Coronary artery (tissue), 2 donors: Measurements from ENCODE around the gene HSPA12A.

ENCODE experiments used
- DNase-seq: peaks from one replicate; pipeline ENCODE4 v3.0.0-alpha.2; 2017; ENCODE audit warnings: low spot score
- H3K27ac ChIP-seq, 2 donors: fragments of 200-600 bp; sonication (generic); one replicate each; pipeline ENCODE4 v1.5.1; 2016 to 2019
- H3K4me3 ChIP-seq: fragments of 200-600 bp; sonication (generic); 2 replicates; pipeline ENCODE4 v1.5.1; 2016; ENCODE audit warnings: mild to moderate bottlenecking, moderate library complexity
- CTCF ChIP-seq: fragments of 200-600 bp; sonication (generic); IDR thresholded peaks from one replicate; pipeline ENCODE4 v1.5.1; 2019; ENCODE audit warnings: antibody characterized with exemption

The HSPA12A gene

GRCh38 chr10:116769791-116770190 is 27.4 kb upstream of the HSPA12A start:
- DNase-seq = peak; percentile 49
- H3K27ac ChIP-seq = no peak overlapping the region
- H3K4me3 ChIP-seq = no peak overlapping the region
- TF ChIP-seq CTCF = no peak

- Histone ChIP-seq H3K4me3 (no peak overlapping the region), H3K27ac (peak overlapping the region in 1 of 2 donors; percentile 15)
- DNase-seq = peak; percentile 35
- no peak for TF ChIP-seq CTCF
Measured at GRCh38 chr10:116769368-116769767, 27.0 kb upstream of the HSPA12A start.

GRCh38 chr10:116768786-116769185 is 26.4 kb upstream of the HSPA12A start:
- peak; percentile 58 for DNase-seq
- H3K4me3 ChIP-seq = no peak overlapping the region
- peak overlapping the region in 1 of 2 donors; percentile 15 for H3K27ac ChIP-seq
- TF ChIP-seq CTCF = no peak

GRCh38 chr10:116766837-116767634 is 24.7 kb upstream of the HSPA12A start:
- TF ChIP-seq CTCF = no peak
- no peak for DNase-seq
- Histone ChIP-seq H3K27ac (peak overlapping the region in 1 of 2 donors; percentile 17), H3K4me3 (no peak overlapping the region)

GRCh38 chr10:116766241-116766827 is 24.0 kb upstream of the HSPA12A start:
- Histone ChIP-seq H3K27ac (no peak overlapping the region), H3K4me3 (no peak overlapping the region)
- no peak for TF ChIP-seq CTCF
- peak; percentile 17 for DNase-seq

GRCh38 chr10:116765648-116766081 is 23.3 kb upstream of the HSPA12A start:
- Histone ChIP-seq H3K4me3 (no peak overlapping the region), H3K27ac (no peak overlapping the region)
- TF ChIP-seq CTCF = no peak
- peak; percentile 35 for DNase-seq

GRCh38 chr10:116764979-116765378 is 22.6 kb upstream of the HSPA12A start:
- TF ChIP-seq CTCF = no peak

More at GRCh38 chr10:116764979-116765378, 22.6 kb upstream of the HSPA12A start:
- Histone ChIP-seq H3K27ac (no peak overlapping the region), H3K4me3 (no peak overlapping the region)
- no peak for DNase-seq
